HepG2 (cell line): ENCODE measurements around the gene USP11. TPM values are rescaled to one million over a fixed set of nuclear protein-coding genes. Genes with fewer than 3 reads are reported as not detected.

Source experiments
- ATRX ChIP-seq: sonication (generic); formaldehyde crosslinking; IDR thresholded peaks from 2 replicates; pipeline ENCODE4 v1.4.0; 2020; ENCODE audit warnings: missing genetic modification reagents, borderline replicate concordance
- KMT2A ChIP-seq: sonication (generic); formaldehyde crosslinking; IDR thresholded peaks from 2 replicates; pipeline ENCODE4 v1.4.0; 2020; ENCODE audit warnings: missing genetic modification reagents
- MED1 ChIP-seq: sonication (generic); formaldehyde crosslinking; IDR thresholded peaks from 2 replicates; pipeline ENCODE4 v1.4.0; 2020; ENCODE audit warnings: missing genetic modification reagents
- ZKSCAN8 ChIP-seq: IDR thresholded peaks from 2 replicates; pipeline ENCODE4 v1.6.1; 2016; ENCODE audit warnings: borderline replicate concordance, missing genetic modification reagents, missing compliant biosample characterization
- ZNF589 ChIP-seq: sonication (generic); formaldehyde crosslinking; conservative IDR thresholded peaks from 2 replicates; pipeline ENCODE4 v1.8.0; 2022; ENCODE audit warnings: mild to moderate bottlenecking, moderate library complexity, missing genetic modification reagents
- ZNF747 ChIP-seq: sonication (generic); formaldehyde crosslinking; IDR thresholded peaks from 2 replicates; pipeline ENCODE4 v1.8.1; 2023; ENCODE audit warnings: missing genetic modification reagents, mild to moderate bottlenecking, borderline replicate concordance
- polyA plus RNA-seq, 8 experiments: library from polyadenylated mRNA; depleted of rRNA in 3 of 8; stranded (reverse) in 7 of 8; unstranded in 1 of 8; fragments of >200 nt; fragmentation: Illumina TruSeq in 4 of 8; extraction: Trizol in 4 of 8; gene quantifications; 2 replicates each; pipeline versions ENCODE4 v1.2.1 to v1.2.3, GENCODE V29; 2011 to 2016; ENCODE audit warnings: low read depth in 4 of 8, missing spikeins in 1 of 8, mixed read lengths in 1 of 8; ENCODE audit not compliant: insufficient read depth in 1 of 8
- total RNA-seq, 5 experiments: library from RNA; depleted of rRNA; stranded (reverse); fragments of >200 nt; fragmentation: Illumina TruSeq; extraction: Trizol; gene quantifications; 2 replicates each; pipeline ENCODE4 v1.2.3, GENCODE V29; 2016; ENCODE audit warnings: low read depth in 1 of 5
- TF ChIP-seq, protein P1 (sequence below): IDR thresholded peaks from 2 replicates; pipeline ENCODE4 v1.6.1; 2016; ENCODE audit warnings: low read depth, missing genetic modification reagents, missing compliant biosample characterization
- TF ChIP-seq, protein P2 (sequence below): IDR thresholded peaks from 2 replicates; pipeline ENCODE4 v1.6.1; 2016
- TF ChIP-seq, protein P3 (sequence below): sonication (generic); formaldehyde crosslinking; IDR thresholded peaks from 2 replicates; pipeline ENCODE4 v1.5.0; 2020; ENCODE audit warnings: missing genetic modification reagents, mild to moderate bottlenecking, borderline replicate concordance
- TF ChIP-seq, protein P4 (sequence below): sonication (generic); formaldehyde crosslinking; IDR thresholded peaks from 2 replicates; pipeline ENCODE4 v1.4.0; 2020; ENCODE audit warnings: low read depth, mild to moderate bottlenecking, missing genetic modification reagents
- TF ChIP-seq, protein P5 (sequence below): sonication (generic); formaldehyde crosslinking; IDR thresholded peaks from 2 replicates; pipeline ENCODE4 v1.5.1; 2020; ENCODE audit warnings: missing genetic modification reagents, mild to moderate bottlenecking, borderline replicate concordance
- TF ChIP-seq, protein P6 (sequence below): sonication (generic); formaldehyde crosslinking; IDR thresholded peaks from 2 replicates; pipeline ENCODE4; 2020; ENCODE audit warnings: missing genetic modification reagents, mild to moderate bottlenecking, borderline replicate concordance
- TF ChIP-seq, protein P7 (sequence below): IDR thresholded peaks from 2 replicates; pipeline ENCODE4 v1.6.1; 2016; ENCODE audit warnings: low read depth

Gene USP11
- total and polyA plus RNA-seq, 2 of the 13 experiments (the other 11 are each of a cell fraction or from before 2014, with no cell fraction given) = 23.8 to 31.7 TPM

DNA sequence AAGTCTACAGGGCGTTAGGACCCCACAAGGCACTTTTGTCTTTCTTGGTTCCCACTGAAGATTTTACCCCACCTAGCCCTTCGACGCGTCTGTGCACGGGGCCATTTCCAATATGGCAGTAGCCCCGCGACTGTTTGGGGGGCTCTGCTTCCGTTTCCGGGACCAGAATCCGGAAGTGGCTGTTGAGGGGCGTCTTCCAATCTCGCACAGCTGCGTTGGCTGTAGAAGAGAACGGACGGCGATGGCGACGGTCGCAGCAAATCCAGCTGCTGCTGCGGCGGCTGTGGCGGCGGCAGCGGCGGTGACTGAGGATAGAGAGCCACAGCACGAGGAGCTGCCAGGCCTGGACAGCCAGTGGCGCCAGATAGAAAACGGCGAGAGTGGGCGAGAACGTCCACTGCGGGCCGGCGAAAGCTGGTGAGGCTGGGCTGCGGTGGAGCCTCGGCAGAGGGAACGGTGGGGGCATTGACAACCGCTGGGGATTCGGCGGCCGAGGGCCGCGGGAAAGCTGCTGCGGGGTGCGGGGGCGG, at the start of gene USP11 (continued):
- TF ChIP-seq, protein P1, sequence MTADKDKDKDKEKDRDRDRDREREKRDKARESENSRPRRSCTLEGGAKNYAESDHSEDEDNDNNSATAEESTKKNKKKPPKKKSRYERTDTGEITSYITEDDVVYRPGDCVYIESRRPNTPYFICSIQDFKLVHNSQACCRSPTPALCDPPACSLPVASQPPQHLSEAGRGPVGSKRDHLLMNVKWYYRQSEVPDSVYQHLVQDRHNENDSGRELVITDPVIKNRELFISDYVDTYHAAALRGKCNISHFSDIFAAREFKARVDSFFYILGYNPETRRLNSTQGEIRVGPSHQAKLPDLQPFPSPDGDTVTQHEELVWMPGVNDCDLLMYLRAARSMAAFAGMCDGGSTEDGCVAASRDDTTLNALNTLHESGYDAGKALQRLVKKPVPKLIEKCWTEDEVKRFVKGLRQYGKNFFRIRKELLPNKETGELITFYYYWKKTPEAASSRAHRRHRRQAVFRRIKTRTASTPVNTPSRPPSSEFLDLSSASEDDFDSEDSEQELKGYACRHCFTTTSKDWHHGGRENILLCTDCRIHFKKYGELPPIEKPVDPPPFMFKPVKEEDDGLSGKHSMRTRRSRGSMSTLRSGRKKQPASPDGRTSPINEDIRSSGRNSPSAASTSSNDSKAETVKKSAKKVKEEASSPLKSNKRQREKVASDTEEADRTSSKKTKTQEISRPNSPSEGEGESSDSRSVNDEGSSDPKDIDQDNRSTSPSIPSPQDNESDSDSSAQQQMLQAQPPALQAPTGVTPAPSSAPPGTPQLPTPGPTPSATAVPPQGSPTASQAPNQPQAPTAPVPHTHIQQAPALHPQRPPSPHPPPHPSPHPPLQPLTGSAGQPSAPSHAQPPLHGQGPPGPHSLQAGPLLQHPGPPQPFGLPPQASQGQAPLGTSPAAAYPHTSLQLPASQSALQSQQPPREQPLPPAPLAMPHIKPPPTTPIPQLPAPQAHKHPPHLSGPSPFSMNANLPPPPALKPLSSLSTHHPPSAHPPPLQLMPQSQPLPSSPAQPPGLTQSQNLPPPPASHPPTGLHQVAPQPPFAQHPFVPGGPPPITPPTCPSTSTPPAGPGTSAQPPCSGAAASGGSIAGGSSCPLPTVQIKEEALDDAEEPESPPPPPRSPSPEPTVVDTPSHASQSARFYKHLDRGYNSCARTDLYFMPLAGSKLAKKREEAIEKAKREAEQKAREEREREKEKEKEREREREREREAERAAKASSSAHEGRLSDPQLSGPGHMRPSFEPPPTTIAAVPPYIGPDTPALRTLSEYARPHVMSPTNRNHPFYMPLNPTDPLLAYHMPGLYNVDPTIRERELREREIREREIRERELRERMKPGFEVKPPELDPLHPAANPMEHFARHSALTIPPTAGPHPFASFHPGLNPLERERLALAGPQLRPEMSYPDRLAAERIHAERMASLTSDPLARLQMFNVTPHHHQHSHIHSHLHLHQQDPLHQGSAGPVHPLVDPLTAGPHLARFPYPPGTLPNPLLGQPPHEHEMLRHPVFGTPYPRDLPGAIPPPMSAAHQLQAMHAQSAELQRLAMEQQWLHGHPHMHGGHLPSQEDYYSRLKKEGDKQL (CRISPR knock-in tag) = no peak
- peak; percentile 44; the same call in 1 of the 2 replicates for TF ChIP-seq MED1
- TF ChIP-seq KMT2A (CRISPR knock-in tag) = no peak
- TF ChIP-seq ATRX = no peak
- TF ChIP-seq, protein P2, sequence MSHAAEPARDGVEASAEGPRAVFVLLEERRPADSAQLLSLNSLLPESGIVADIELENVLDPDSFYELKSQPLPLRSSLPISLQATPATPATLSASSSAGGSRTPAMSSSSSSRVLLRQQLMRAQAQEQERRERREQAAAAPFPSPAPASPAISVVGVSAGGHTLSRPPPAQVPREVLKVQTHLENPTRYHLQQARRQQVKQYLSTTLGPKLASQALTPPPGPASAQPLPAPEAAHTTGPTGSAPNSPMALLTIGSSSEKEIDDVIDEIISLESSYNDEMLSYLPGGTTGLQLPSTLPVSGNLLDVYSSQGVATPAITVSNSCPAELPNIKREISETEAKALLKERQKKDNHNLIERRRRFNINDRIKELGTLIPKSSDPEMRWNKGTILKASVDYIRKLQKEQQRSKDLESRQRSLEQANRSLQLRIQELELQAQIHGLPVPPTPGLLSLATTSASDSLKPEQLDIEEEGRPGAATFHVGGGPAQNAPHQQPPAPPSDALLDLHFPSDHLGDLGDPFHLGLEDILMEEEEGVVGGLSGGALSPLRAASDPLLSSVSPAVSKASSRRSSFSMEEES (CRISPR knock-in tag) = no peak
- TF ChIP-seq, protein P3, sequence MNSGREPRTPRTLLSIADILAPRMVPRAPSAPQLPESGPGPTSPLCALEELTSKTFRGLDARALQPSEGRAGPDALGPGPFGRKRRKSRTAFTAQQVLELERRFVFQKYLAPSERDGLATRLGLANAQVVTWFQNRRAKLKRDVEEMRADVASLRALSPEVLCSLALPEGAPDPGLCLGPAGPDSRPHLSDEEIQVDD (CRISPR knock-in tag) = no peak
- TF ChIP-seq, protein P4, sequence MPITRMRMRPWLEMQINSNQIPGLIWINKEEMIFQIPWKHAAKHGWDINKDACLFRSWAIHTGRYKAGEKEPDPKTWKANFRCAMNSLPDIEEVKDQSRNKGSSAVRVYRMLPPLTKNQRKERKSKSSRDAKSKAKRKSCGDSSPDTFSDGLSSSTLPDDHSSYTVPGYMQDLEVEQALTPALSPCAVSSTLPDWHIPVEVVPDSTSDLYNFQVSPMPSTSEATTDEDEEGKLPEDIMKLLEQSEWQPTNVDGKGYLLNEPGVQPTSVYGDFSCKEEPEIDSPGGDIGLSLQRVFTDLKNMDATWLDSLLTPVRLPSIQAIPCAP = no peak
- TF ChIP-seq, protein P5, sequence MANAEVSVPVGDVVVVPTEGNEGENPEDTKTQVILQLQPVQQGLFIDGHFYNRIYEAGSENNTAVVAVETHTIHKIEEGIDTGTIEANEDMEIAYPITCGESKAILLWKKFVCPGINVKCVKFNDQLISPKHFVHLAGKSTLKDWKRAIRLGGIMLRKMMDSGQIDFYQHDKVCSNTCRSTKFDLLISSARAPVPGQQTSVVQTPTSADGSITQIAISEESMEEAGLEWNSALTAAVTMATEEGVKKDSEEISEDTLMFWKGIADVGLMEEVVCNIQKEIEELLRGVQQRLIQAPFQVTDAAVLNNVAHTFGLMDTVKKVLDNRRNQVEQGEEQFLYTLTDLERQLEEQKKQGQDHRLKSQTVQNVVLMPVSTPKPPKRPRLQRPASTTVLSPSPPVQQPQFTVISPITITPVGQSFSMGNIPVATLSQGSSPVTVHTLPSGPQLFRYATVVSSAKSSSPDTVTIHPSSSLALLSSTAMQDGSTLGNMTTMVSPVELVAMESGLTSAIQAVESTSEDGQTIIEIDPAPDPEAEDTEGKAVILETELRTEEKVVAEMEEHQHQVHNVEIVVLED (CRISPR knock-in tag) = peak; percentile 38; the same call in 1 of the 2 replicates
- TF ChIP-seq ZKSCAN8 = no peak
- TF ChIP-seq ZNF589 = no peak
- TF ChIP-seq, protein P6, sequence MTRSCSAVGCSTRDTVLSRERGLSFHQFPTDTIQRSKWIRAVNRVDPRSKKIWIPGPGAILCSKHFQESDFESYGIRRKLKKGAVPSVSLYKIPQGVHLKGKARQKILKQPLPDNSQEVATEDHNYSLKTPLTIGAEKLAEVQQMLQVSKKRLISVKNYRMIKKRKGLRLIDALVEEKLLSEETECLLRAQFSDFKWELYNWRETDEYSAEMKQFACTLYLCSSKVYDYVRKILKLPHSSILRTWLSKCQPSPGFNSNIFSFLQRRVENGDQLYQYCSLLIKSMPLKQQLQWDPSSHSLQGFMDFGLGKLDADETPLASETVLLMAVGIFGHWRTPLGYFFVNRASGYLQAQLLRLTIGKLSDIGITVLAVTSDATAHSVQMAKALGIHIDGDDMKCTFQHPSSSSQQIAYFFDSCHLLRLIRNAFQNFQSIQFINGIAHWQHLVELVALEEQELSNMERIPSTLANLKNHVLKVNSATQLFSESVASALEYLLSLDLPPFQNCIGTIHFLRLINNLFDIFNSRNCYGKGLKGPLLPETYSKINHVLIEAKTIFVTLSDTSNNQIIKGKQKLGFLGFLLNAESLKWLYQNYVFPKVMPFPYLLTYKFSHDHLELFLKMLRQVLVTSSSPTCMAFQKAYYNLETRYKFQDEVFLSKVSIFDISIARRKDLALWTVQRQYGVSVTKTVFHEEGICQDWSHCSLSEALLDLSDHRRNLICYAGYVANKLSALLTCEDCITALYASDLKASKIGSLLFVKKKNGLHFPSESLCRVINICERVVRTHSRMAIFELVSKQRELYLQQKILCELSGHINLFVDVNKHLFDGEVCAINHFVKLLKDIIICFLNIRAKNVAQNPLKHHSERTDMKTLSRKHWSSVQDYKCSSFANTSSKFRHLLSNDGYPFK (CRISPR knock-in tag) = peak; percentile 53; the same call in 1 of the 2 replicates
- TF ChIP-seq ZNF747 (CRISPR knock-in tag) = no peak
- TF ChIP-seq, protein P7, sequence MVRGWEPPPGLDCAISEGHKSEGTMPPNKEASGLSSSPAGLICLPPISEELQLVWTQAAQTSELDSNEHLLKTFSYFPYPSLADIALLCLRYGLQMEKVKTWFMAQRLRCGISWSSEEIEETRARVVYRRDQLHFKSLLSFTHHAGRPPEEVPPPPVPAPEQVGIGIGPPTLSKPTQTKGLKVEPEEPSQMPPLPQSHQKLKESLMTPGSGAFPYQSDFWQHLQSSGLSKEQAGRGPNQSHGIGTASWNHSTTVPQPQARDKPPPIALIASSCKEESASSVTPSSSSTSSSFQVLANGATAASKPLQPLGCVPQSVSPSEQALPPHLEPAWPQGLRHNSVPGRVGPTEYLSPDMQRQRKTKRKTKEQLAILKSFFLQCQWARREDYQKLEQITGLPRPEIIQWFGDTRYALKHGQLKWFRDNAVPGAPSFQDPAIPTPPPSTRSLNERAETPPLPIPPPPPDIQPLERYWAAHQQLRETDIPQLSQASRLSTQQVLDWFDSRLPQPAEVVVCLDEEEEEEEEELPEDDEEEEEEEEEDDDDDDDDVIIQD (CRISPR knock-in tag) = no peak
